WTC11 (cell line): ENCODE data around the gene ACCSL. TPM values are rescaled to one million over a fixed set of nuclear protein-coding genes. Genes with fewer than 3 reads are reported as not detected.

Experiments
- ATAC-seq: fragments of 200-7000 bp; cut with Tn5 transposase; 2 replicates; pipeline ENCODE4 v1.10.0; 2021; ENCODE audit warnings: mild to moderate bottlenecking, moderate library complexity
- CTCF ChIA-PET: fragments of 300-600 bp; sonication (Branson Sonifier 250); formaldehyde crosslinking; loops from one replicate; lab custom pipeline; 2021; ENCODE audit warnings: antibody characterized with exemption; lab: Charles Lee
- POLR2A ChIA-PET: fragments of 350-600 bp; sonication (Branson Sonifier 250); formaldehyde crosslinking; loops from one replicate; lab custom pipeline; 2021; ENCODE audit warnings: antibody characterized with exemption; lab: Charles Lee
- DNase-seq: peaks from one replicate; pipeline ENCODE4 v3.0.0; 2021; ENCODE audit warnings: low spot score
- H3K27ac Mint-ChIP-seq: 2 replicates; pipeline ENCODE4 v1.8.0; 2021; ENCODE audit warnings: mixed read lengths
- H3K27me3 Mint-ChIP-seq: 2 replicates; pipeline ENCODE4 v1.8.0; 2021; ENCODE audit warnings: low read depth, mild to moderate bottlenecking, moderate library complexity, mixed read lengths
- H3K36me3 Mint-ChIP-seq: 2 replicates; pipeline ENCODE4 v1.8.0; 2021; ENCODE audit warnings: mixed read lengths
- H3K4me1 Mint-ChIP-seq: 2 replicates; pipeline ENCODE4 v1.8.0; 2022; ENCODE audit warnings: mixed read lengths
- H3K4me3 Mint-ChIP-seq: 2 replicates; pipeline ENCODE4 v1.8.0; 2021; ENCODE audit warnings: mild to moderate bottlenecking, moderate library complexity, mixed read lengths
- H3K9me3 Mint-ChIP-seq: 2 replicates; pipeline ENCODE4 v1.8.0; 2021; ENCODE audit warnings: mixed read lengths
- AR ChIP-seq: fragments of 250-450 bp; sonication (Bioruptor Pico); IDR thresholded peaks from 2 replicates; pipeline ENCODE4 v1.9.0; 2021; ENCODE audit warnings: mild to moderate bottlenecking
- CREB1 ChIP-seq: sonication (generic); formaldehyde crosslinking; IDR thresholded peaks from 2 replicates; pipeline ENCODE4 v1.8.0; 2023; ENCODE audit warnings: mild to moderate bottlenecking, missing genetic modification reagents
- CTCF ChIP-seq: fragments of 200-600 bp; IDR thresholded peaks from 2 replicates; pipeline ENCODE4 v1.8.0; 2022; ENCODE audit warnings: antibody characterized with exemption
- E2F4 ChIP-seq: sonication (generic); formaldehyde crosslinking; IDR thresholded peaks from 2 replicates; pipeline ENCODE4 v1.8.1; 2022; ENCODE audit warnings: low read depth, mild to moderate bottlenecking, moderate library complexity, missing genetic modification reagents, borderline replicate concordance
- ESRRA ChIP-seq: sonication (generic); formaldehyde crosslinking; IDR thresholded peaks from 2 replicates; pipeline ENCODE4 v1.8.1; 2022; ENCODE audit warnings: mild to moderate bottlenecking, missing genetic modification reagents, borderline replicate concordance
- FOXP1 ChIP-seq: sonication (generic); formaldehyde crosslinking; IDR thresholded peaks from 2 replicates; pipeline ENCODE4 v1.8.0; 2022; ENCODE audit warnings: missing genetic modification reagents, mild to moderate bottlenecking, moderate library complexity, borderline replicate concordance
- HMGA2 ChIP-seq: fragments of 250-450 bp; sonication (Bioruptor Pico); IDR thresholded peaks from 2 replicates; pipeline ENCODE4 v1.4.0; 2021; ENCODE audit warnings: mild to moderate bottlenecking, moderate library complexity
- HMGXB4 ChIP-seq: sonication (generic); formaldehyde crosslinking; IDR thresholded peaks from 2 replicates; pipeline ENCODE4 v1.8.1; 2023; ENCODE audit warnings: mild to moderate bottlenecking, moderate library complexity, missing genetic modification reagents
- MAX ChIP-seq: sonication (generic); formaldehyde crosslinking; IDR thresholded peaks from 2 replicates; pipeline ENCODE4 v1.8.0; 2022; ENCODE audit warnings: mild to moderate bottlenecking, missing genetic modification reagents
- PRDM15 ChIP-seq: sonication (generic); formaldehyde crosslinking; IDR thresholded peaks from 2 replicates; pipeline ENCODE4 v1.8.0; 2022; ENCODE audit warnings: missing genetic modification reagents
- RELA ChIP-seq: sonication (generic); formaldehyde crosslinking; IDR thresholded peaks from 2 replicates; pipeline ENCODE4 v1.8.1; 2022; ENCODE audit warnings: missing genetic modification reagents, mild to moderate bottlenecking, borderline replicate concordance
- TP53 ChIP-seq: sonication (generic); formaldehyde crosslinking; IDR thresholded peaks from 2 replicates; pipeline ENCODE4 v1.8.1; 2023; ENCODE audit warnings: mild to moderate bottlenecking, missing genetic modification reagents
- ZNF317 ChIP-seq: sonication (generic); formaldehyde crosslinking; IDR thresholded peaks from 2 replicates; pipeline ENCODE4 v1.8.1; 2023; ENCODE audit warnings: low read depth, mild to moderate bottlenecking, moderate library complexity, missing genetic modification reagents, borderline replicate concordance
- total RNA-seq: library from RNA; stranded (reverse); gene quantifications from 3 replicates; pipeline ENCODE4 v1.2.3, GENCODE V29; 2021

ACCSL gene
- total RNA-seq, 1 experiment from 2014 or later = not detected

- TF ChIP-seq AR (CRISPR knock-in tag) (no peak), ESRRA (CRISPR knock-in tag) (no peak), HMGA2 (CRISPR knock-in tag) (no peak)
These were observed 35.7 kb downstream of the ACCSL start (continued) for GRCh38 chr11:44083433-44083832.

- DNase-seq = no peak
- POLR2A ChIA-PET = no interaction called here
- no peak for ATAC-seq
- peaks cover 12% of the 10 kb centered on the region for H3K36me3 Mint-ChIP-seq
- H3K4me1 Mint-ChIP-seq = no peaks in the 10 kb centered on the region
- H3K27me3 Mint-ChIP-seq = peaks cover 6% of the 10 kb centered on the region
- TF ChIP-seq ESRRA (CRISPR knock-in tag) (no peak), MAX (CRISPR knock-in tag) (no peak), FOXP1 (CRISPR knock-in tag) (no peak), CREB1 (CRISPR knock-in tag) (no peak)
- TF ChIP-seq, all 79 proteins: peak for 0
- no peak overlapping the region for H3K27ac Mint-ChIP-seq
- H3K4me3 Mint-ChIP-seq = no peak overlapping the region
- CTCF ChIA-PET = interaction anchor here (0.9 to 1.9 kb wide), 4 partner anchors 11 to 139 kb away, joined by 3 to 14 read pairs (median 4); partner anchors contain the start of genes ACCS and EXT2
- H3K9me3 Mint-ChIP-seq = peaks cover 26% of the 10 kb centered on the region
These were observed 36.1 kb downstream of the ACCSL start for GRCh38 chr11:44083906-44084305.

- H3K9me3 Mint-ChIP-seq = peaks cover 40% of the 10 kb centered on the region
- ATAC-seq = no peak
- ChIA-PET POLR2A (no interaction called here), CTCF (interaction anchor here (1.5 to 1.9 kb wide), 2 partner anchors 9 to 19 kb away, joined by 4 to 14 read pairs; partner anchors contain the start of genes ACCS and EXT2)
- H3K4me1 Mint-ChIP-seq = no peaks in the 10 kb centered on the region
- DNase-seq = no peak
- peaks cover 21% of the 10 kb centered on the region for H3K36me3 Mint-ChIP-seq
- no peak overlapping the region for H3K27ac Mint-ChIP-seq
- peaks cover 15% of the 10 kb centered on the region for H3K27me3 Mint-ChIP-seq
- no peak overlapping the region for H3K4me3 Mint-ChIP-seq
- TF ChIP-seq E2F4 = no peak
- peak; percentile 85 for TF ChIP-seq ZNF317 (CRISPR knock-in tag)
These were observed 37.5 kb downstream of the ACCSL start for GRCh38 chr11:44085330-44085729.

- H3K27ac Mint-ChIP-seq = no peak overlapping the region
These were observed 40.6 kb downstream of the ACCSL start for GRCh38 chr11:44088377-44088776.

More at GRCh38 chr11:44088377-44088776, 40.6 kb downstream of the ACCSL start:
- CTCF ChIA-PET = interaction anchor here (1.7 kb wide), 1 partner anchor 16 kb away, joined by 5 read pairs; no protein-coding TSS in a partner anchor
- Mint-ChIP-seq H3K36me3 (peaks cover 21% of the 10 kb centered on the region), H3K27me3 (peaks cover 18% of the 10 kb centered on the region), H3K4me1 (no peaks in the 10 kb centered on the region), H3K4me3 (no peak overlapping the region), H3K9me3 (peaks cover 40% of the 10 kb centered on the region)
- POLR2A ChIA-PET = no interaction called here
- DNase-seq = no peak
- no peak for TF ChIP-seq PRDM15 (CRISPR knock-in tag)
- no peak for TF ChIP-seq TP53 (CRISPR knock-in tag)
- TF ChIP-seq RELA (CRISPR knock-in tag) = no peak
- TF ChIP-seq CTCF = no peak
- no peak for TF ChIP-seq HMGXB4 (CRISPR knock-in tag)
- no peak for TF ChIP-seq AR (CRISPR knock-in tag)
- no peak for ATAC-seq
